ENCODE measurements around the gene ENTPD2. TPM values are rescaled to one million over a fixed set of nuclear protein-coding genes. Genes with fewer than 3 reads are reported as not detected.

ENTPD2 gene
- total and polyA plus RNA-seq, 10 of the 15 experiments (the other 5 are each of a cell fraction or from before 2014, with no cell fraction given) = 0.15 to 1.8 (median 0.65) TPM; not detected in 2

- TF ChIP-seq POLR2AphosphoS5 (IDR thresholded peaks at IDR 0.05; ENCODE audit: low read length) = no peak
- TF ChIP-seq ETV6 (conservative IDR thresholded peaks at IDR 0.05 in 1 of 2, IDR thresholded peaks at IDR 0.05 in 1 of 2; ENCODE audit: borderline replicate concordance in 1 of 2, low read depth in 1 of 2) = no peak
- TF ChIP-seq ASH2L (IDR thresholded peaks at IDR 0.05; ENCODE audit: borderline replicate concordance, low read depth) = no peak
- TF ChIP-seq SUPT20H (IDR thresholded peaks at IDR 0.05; ENCODE audit: borderline replicate concordance, control insufficient read depth, low read depth, low read length) = no peak
- no peak for TF ChIP-seq NRF1 (conservative IDR thresholded peaks at IDR 0.05; ENCODE audit: low read depth, low read length)
- TF ChIP-seq YY1 (IDR thresholded peaks at IDR 0.05; ENCODE audit: low read depth, low read length) = no peak
- TF ChIP-seq ZNF24 (IDR thresholded peaks at IDR 0.05) = no peak
- TF ChIP-seq, protein P1, sequence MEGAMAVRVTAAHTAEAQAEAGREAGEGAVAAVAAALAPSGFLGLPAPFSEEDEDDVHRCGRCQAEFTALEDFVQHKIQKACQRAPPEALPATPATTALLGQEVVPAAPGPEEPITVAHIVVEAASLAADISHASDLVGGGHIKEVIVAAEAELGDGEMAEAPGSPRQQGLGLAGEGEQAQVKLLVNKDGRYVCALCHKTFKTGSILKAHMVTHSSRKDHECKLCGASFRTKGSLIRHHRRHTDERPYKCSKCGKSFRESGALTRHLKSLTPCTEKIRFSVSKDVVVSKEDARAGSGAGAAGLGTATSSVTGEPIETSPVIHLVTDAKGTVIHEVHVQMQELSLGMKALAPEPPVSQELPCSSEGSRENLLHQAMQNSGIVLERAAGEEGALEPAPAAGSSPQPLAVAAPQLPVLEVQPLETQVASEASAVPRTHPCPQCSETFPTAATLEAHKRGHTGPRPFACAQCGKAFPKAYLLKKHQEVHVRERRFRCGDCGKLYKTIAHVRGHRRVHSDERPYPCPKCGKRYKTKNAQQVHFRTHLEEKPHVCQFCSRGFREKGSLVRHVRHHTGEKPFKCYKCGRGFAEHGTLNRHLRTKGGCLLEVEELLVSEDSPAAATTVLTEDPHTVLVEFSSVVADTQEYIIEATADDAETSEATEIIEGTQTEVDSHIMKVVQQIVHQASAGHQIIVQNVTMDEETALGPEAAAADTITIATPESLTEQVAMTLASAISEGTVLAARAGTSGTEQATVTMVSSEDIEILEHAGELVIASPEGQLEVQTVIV (IDR thresholded peaks at IDR 0.05; ENCODE audit: borderline replicate concordance, partially characterized antibody) = no peak
- TF ChIP-seq, protein P2, sequence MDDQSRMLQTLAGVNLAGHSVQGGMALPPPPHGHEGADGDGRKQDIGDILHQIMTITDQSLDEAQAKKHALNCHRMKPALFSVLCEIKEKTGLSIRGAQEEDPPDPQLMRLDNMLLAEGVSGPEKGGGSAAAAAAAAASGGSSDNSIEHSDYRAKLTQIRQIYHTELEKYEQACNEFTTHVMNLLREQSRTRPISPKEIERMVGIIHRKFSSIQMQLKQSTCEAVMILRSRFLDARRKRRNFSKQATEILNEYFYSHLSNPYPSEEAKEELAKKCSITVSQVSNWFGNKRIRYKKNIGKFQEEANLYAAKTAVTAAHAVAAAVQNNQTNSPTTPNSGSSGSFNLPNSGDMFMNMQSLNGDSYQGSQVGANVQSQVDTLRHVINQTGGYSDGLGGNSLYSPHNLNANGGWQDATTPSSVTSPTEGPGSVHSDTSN (IDR thresholded peaks at IDR 0.05; ENCODE audit: insufficient replicate concordance, low read depth, low read length) = no peak
- no peak for TF ChIP-seq TARDBP (IDR thresholded peaks at IDR 0.05; ENCODE audit: borderline replicate concordance)
- TF ChIP-seq NFYB (IDR thresholded peaks at IDR 0.05; ENCODE audit: insufficient read depth, low read depth, low read length) = no peak
- Histone ChIP-seq H4K20me1 (ENCODE audit: control insufficient read depth, insufficient read depth) (no peaks in the 10 kb centered on the region), H3K79me2 (ENCODE audit: control insufficient read depth, insufficient read depth, low read length) (no peaks in the 10 kb centered on the region), H3K4me2 (ENCODE audit: control insufficient read depth, insufficient read depth) (peak overlapping the region; percentile 13; the same call in 1 of the 2 replicates), H3K4me3 (no peak overlapping the region), H3K4me1 (ENCODE audit: control insufficient read depth, insufficient read depth, low read length) (no peaks in the 10 kb centered on the region), H3K9ac (ENCODE audit: control insufficient read depth, insufficient read depth, low read length) (no peak overlapping the region), H3K27ac (ENCODE audit: control insufficient read depth, insufficient read depth) (no peak overlapping the region), H3K27me3 (replicated peaks in 1 of 2; ENCODE audit: control insufficient read depth in 2 of 2, insufficient read depth in 2 of 2, low read length in 1 of 2) (peaks cover 11 to 16% of the 10 kb centered on the region in 2 experiments; a peak in 3 of 4 replicates), H2AFZ (ENCODE audit: control insufficient read depth, low read depth, low read length) (no peak overlapping the region), H3K36me3 (ENCODE audit: control insufficient read depth in 2 of 2, insufficient read depth in 2 of 2, low read length in 1 of 2) (no peaks in the 10 kb centered on the region), H3K9me3 (replicated peaks; ENCODE audit: control insufficient read depth, insufficient read depth, low read length) (no peaks in the 10 kb centered on the region)
- POLR2A ChIA-PET = no interaction called here
- DNase-seq (ENCODE audit: low read depth, low spot score) = no peak
- no peak for ATAC-seq
- RAD21 ChIA-PET (ENCODE audit: unreplicated experiment) = no interaction called here
- 30% methylated on average over 30 of the region's 71 CpGs for WGBS (ENCODE audit: insufficient coverage, insufficient replicate concordance, low lambda C conversion rate, missing lambda C conversion rate)
- intact Hi-C loops (cut with micrococcal nuclease; ENCODE audit: unreplicated experiment) (no loop called here), in situ Hi-C loops (cut with MboI) (no loop called here)
- SMC1A ChIA-PET (ENCODE audit: uncharacterized antibody, unreplicated experiment) = no interaction called here
- CTCF ChIA-PET = interaction anchor here (0.8 to 1.5 kb wide), 3 partner anchors 11 to 51 kb away, joined by 3 to 6 read pairs (median 5); no protein-coding TSS in a partner anchor
- BruUV-seq (replicated peaks) = no TSS peak
- FAIRE-seq = no peak
Observed at GRCh38 chr9:137052998-137053943, 590 bp downstream of the ENTPD2 start.
